ENCODE measurements around the gene SEMA5A. TPM values are rescaled to one million over a fixed set of nuclear protein-coding genes. Genes with fewer than 3 reads are reported as not detected.

The SEMA5A gene
- total RNA-seq, 3 donors from 2014 or later = 20.3 to 43.8 (median 33.6) TPM

DNA sequence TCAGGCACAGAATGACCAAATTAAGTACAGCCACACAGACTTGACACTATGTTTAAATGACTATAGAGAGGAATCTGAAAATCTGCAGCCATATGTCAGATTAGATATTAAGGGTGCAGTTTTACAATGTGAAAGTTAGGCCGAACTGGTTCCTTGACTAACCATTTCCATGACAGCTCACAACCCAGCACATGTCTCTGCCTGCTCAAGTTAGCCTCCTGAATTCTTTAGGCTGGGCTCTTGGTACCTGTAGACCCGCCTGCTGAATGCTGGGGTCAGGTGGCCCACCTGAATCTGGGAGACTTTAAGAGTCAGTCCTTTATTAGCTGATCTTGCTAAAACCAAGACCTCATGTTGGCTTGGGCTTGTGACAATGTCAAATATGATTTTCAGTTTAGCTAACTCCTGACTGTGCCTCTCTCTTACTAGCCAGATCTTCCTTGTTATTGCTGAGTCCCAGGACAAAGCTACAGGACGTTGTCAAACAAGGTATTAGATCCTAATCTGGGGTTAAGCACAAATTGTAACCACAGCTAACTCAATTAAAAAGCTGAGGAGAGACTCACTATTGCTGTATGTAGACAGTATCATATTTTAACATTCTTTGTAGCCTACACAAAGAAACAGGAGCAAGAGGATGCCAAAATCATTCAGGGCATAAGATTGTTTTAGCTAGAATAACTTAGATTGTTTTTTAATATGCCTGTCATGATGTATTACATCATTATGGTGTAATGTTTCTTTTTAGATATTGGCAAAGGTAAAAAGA, 490.9 kb downstream of the SEMA5A start:
- Histone ChIP-seq H3K4me3 (no peak overlapping the region), H3K4me1 (ENCODE audit: low read depth) (no peaks in the 10 kb centered on the region), H3K36me3 (ENCODE audit: low read depth) (no peaks in the 10 kb centered on the region), H3K9me3 (no peaks in the 10 kb centered on the region)
- no peak for DNase-seq
- TF ChIP-seq, protein P1, sequence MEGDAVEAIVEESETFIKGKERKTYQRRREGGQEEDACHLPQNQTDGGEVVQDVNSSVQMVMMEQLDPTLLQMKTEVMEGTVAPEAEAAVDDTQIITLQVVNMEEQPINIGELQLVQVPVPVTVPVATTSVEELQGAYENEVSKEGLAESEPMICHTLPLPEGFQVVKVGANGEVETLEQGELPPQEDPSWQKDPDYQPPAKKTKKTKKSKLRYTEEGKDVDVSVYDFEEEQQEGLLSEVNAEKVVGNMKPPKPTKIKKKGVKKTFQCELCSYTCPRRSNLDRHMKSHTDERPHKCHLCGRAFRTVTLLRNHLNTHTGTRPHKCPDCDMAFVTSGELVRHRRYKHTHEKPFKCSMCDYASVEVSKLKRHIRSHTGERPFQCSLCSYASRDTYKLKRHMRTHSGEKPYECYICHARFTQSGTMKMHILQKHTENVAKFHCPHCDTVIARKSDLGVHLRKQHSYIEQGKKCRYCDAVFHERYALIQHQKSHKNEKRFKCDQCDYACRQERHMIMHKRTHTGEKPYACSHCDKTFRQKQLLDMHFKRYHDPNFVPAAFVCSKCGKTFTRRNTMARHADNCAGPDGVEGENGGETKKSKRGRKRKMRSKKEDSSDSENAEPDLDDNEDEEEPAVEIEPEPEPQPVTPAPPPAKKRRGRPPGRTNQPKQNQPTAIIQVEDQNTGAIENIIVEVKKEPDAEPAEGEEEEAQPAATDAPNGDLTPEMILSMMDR (IDR thresholded peaks at IDR 0.05) = no peak
- ATAC-seq = no peak
- intact Hi-C loops (cut with DNase I, micrococcal nuclease) = no loop called here

DNA sequence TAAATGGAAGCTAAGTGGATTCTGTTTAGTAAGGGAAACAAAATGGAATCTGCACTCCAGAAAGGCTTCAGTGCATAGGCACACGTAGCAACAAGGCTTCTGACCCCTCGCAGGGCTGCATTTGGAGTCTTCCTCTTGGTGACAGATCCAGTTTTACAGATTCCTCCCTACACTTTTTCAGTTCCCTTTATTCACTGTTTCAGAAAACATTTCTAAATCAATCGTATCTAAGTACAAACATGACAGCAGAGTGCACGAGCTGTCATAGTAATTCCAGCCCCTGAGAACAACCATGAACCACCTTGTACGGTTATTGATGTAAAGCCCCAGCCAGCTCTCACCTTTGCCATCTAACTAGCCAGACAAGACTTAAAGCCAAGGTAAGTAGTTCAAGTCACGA, 491.6 kb downstream of the SEMA5A start:
- no peaks in the 10 kb centered on the region for H3K36me3 ChIP-seq (ENCODE audit: low read depth)
- H3K4me1 ChIP-seq (ENCODE audit: low read depth) = no peaks in the 10 kb centered on the region
- intact Hi-C loops (cut with DNase I, micrococcal nuclease) = no loop called here
- no peak overlapping the region for H3K4me3 ChIP-seq
- TF ChIP-seq, protein P1 (IDR thresholded peaks at IDR 0.05) = no peak
- H3K9me3 ChIP-seq = no peaks in the 10 kb centered on the region
- no peak for ATAC-seq
- DNase-seq = no peak

DNA sequence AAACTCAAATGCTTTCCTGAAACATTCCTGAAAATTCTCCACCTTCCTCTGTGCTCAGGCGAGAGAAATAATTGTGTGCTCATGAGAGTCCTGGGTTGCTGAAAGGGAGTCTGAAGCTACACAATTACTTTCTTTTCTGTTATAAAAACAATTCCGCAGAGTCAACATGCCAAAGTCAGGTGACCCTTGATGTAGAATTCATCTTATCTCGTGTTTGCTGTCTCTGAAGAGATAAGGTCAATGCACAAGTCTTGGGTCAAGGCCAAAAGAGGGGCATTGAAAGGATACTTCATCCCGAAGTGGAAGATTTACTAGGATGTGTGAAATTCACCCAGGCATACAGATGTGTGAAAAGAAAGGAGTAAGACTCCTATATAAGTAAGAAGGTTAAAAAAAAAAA, 493.5 kb downstream of the SEMA5A start:
- no peak for DNase-seq
- intact Hi-C loops (cut with DNase I, micrococcal nuclease) = no loop called here
- no peaks in the 10 kb centered on the region for H3K4me1 ChIP-seq (ENCODE audit: low read depth)
- no peaks in the 10 kb centered on the region for H3K9me3 ChIP-seq
- TF ChIP-seq, protein P1 (IDR thresholded peaks at IDR 0.05) = no peak
- H3K4me3 ChIP-seq = no peak overlapping the region
- no peak for ATAC-seq
- no peaks in the 10 kb centered on the region for H3K36me3 ChIP-seq (ENCODE audit: low read depth)

- no peak for DNase-seq
- H3K4me3 ChIP-seq = no peak overlapping the region
- TF ChIP-seq, protein P1 (IDR thresholded peaks at IDR 0.05) = no peak
- no peaks in the 10 kb centered on the region for H3K9me3 ChIP-seq
- no peak for ATAC-seq
- H3K4me1 ChIP-seq (ENCODE audit: low read depth) = no peaks in the 10 kb centered on the region
- intact Hi-C loops (cut with DNase I, micrococcal nuclease) = no loop called here
- no peaks in the 10 kb centered on the region for H3K36me3 ChIP-seq (ENCODE audit: low read depth)
Measured at GRCh38 chr5:9051779-9052178, 494.1 kb downstream of the SEMA5A start.

GRCh38 chr5:9047932-9048331, 497.9 kb downstream of the SEMA5A start:
- no peaks in the 10 kb centered on the region for H3K4me1 ChIP-seq (ENCODE audit: low read depth)
- ATAC-seq (no peak), DNase-seq (no peak)
- H3K4me3 ChIP-seq = no peak overlapping the region
- TF ChIP-seq, protein P1 (IDR thresholded peaks at IDR 0.05) = no peak
- H3K36me3 ChIP-seq (ENCODE audit: low read depth) = no peaks in the 10 kb centered on the region
- intact Hi-C loops (cut with DNase I, micrococcal nuclease) = no loop called here
- no peaks in the 10 kb centered on the region for H3K9me3 ChIP-seq
